HG03469 (cell line): Measurements from ENCODE around the gene SMIM43.
A peak's percentile ranks its signal among the peaks of the same experiment; 100 is the strongest.
"Not testable (repeated sequence)": the region's sequence is repeated elsewhere in the genome, so short reads cannot be mapped to it uniquely, and the experiment has no call there.

Source experiments
- ATAC-seq: cut with Tn5 transposase; IDR thresholded peaks from one replicate; pipeline ENCODE4 v1.9.1; 2021; ENCODE audit warnings: mild to moderate bottlenecking, moderate library complexity, moderate number of reproducible peaks; ENCODE audit not compliant: unreplicated experiment

Gene SMIM43

DNA sequence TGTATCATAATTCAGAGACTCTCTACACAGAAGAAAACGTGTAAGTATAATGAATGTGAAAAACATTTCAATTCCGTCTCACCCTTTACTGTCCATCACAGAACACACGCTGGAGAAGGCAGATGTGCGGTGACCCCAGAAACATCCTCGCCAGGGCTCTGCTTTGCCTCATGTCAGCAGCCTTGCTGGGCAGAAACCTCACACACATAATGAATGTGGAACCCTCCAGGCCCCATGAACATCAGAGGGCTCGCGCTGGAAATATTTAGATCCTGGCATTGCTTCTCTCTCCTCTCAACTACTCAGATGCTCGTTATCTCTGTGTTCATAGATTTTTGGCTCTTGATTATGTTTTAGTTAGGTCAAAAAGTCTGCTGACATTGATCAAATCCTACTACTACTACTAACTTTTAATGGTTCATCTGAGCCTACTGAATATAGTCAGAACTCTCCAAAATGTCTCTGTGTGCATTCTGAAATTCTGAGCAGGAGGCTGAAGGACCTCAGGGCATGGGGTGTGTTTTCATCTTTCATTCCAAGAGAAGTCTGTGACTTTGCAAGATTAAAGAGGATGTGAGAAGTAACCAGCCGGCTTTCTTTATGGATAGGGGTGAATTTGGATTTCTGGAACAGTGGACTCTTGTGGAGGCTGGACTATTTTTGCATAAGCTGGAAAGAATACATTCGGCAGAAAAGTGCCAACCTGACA lies 27.0 kb downstream of the SMIM43 start:
- no peak for ATAC-seq

DNA sequence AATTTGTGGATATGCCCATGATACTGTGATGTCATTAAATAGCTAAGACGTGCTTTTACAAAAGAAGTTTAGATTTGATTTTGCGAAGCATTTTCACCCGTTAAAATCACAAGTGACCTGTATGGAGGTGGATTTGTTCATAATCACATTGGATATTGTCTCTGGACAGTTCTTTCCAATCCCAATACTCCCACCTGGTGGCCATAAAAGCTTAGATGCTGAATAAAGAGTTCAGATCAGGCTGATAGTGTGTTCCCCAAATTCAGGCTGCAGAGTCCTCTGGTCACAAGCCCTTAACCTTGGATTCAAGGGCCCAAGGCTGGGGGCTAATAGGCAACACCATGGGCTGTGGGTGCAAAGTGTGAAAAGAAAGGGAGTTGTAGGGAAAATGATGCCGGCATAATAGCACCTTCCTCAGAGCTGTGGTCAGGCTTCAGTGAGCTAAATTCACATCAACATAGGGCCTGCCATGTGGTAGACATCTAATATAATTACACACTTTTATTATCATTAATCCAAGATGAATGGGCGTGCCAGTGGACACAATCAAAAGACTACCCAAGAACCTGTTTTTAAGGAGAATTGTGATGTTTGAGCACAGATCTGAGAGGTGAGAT lies 28.1 kb downstream of the SMIM43 start:
- no peak for ATAC-seq

DNA sequence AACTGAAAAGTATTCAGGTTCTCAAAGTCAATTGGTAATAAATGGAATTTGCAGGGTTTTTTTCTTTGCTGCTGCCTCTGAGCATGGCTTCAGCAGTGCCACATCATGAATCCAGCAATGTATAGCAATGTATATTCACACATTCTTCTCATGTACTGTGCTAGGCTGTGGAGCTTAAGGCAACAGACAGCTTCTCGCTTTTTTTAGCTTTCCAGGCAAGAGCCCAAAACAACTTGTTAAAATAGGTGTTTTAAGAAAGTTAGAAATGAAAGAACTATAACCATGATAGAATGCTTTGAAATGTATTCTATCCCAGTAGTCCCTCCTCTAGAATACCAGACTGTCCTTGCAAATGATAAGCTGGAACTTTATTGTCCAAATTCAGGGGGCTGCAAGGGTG lies 30.4 kb downstream of the SMIM43 start:
- ATAC-seq = no peak

DNA sequence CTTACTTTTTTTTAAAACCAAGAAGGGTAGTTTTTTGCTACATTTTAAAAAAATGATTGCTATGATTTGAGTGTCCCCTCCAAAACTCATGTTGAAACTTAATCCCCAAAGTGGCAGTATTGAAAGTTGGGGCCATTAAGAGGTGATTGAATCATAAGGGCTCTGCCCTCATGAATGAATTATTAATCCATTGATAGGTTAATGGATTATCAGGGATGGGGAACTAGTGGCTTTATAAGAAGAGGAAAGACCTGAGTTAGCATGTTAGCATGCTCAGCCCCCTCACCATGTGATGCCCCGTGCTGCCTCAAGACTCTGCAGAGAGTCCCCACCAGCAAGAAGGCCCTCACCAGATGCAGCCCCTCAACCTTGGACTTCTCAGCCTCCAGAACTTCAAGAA lies 31.0 kb downstream of the SMIM43 start:
- no peak for ATAC-seq

DNA sequence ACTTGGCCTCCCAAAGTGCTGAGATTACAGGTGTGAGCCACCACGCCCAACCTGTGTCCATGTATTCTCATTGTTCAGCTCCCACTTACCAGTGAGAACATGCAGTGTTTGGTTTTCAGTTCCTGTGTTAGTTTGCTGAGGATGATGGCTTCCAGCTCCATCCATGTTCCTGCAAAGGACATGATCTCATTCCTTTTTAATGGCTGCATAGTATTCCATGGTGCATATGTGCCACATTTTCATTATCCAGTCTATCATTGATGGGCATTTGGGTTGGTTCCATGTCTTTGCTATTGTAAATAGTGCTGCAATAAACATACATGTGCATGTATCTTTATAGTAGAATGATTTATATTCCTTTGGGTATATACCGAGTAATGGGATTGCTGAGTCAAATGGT lies 35.2 kb downstream of the SMIM43 start:
- not testable (repeated sequence) for ATAC-seq

GRCh38 chr4:121728798-121729226 lies 36.2 kb downstream of the SMIM43 start:
- ATAC-seq = no peak

DNA sequence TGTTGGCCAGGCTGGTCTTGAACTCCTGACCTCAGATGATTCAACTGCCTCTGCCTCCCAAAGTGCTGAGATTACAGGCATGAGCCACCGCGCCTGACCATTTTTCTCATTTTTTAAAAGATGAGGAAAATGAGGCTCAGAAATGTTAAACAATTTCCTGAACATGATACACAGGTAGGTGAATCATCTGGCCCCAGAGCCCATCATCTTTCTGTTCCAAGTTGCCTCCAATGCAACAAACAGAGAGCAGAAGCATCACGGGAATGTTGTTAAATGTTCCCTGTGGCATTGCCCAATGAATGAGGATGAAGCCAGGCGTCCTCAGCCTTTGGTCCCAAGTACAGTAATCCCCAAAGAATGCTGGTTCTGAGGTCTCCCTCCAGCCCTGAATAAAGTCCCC lies 36.9 kb downstream of the SMIM43 start:
- no peak for ATAC-seq

- peak; percentile 97 for ATAC-seq
These were observed 38.2 kb downstream of the SMIM43 start for GRCh38 chr4:121726642-121727268.

GRCh38 chr4:121724671-121725070 lies 40.3 kb downstream of the SMIM43 start:
- no peak for ATAC-seq

DNA sequence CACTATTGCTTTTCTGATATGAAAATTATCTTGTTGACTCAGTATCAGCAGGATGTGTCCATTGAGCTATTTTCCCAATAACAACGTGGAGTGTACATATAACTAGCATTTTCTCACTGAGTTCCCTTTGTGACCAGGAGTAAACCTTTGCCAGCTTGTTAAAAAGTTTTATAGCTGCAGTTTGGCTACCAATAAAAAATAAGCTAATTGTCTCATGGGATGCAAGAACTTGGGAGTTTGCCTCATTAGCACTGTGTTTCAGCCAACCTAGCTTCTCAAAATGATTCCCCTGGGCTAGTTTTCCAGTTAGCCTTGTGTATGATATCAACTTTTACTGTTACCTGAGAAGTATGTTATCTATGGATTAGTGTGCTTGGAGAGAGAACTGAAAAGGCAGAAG lies 43.3 kb downstream of the SMIM43 start:
- ATAC-seq = no peak

DNA sequence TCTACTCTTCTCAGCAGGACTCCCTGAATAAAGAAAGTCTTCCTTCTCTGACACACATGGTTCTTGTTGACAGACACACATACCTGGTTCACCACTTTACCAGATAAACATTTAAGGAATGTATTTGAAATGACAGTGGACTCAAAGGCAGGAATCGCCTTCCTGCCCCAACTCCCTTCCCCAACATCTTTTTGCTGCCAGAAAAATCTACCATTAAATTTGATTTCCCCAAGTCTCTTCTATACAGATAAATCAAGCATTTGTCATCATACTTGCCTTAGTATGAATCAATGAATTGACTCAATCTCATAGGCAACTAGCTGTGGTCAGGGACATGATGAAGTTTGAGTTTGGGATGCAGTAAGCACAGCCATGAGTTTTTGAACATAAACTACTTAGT lies 44.9 kb downstream of the SMIM43 start:
- ATAC-seq = no peak

DNA sequence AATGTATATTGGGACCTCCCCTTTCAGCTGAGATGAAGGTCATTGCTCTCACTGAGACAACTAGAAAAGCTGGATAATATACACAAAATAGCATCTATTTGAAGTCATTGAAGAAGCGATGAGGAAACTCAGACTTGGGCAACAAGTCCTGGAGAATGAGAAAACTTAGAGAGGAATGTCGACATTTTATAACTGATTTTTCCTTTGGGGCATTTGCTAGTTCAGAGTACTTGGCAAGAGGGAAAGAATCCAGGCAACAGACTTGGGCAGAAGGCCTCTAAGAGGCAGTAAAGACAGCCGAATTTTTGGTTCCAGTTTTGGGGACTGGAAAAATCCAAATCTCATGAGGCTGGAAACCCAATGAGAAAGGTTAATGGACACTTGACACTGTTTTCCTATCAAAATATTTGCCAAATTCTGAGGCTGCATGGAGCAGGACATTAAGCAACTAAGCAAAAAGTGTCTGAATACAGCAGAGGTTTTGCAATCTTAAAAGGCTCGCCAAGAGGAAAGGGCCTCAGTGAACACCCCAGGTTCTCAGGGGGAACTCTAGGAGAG lies 47.2 kb downstream of the SMIM43 start:
- no peak for ATAC-seq

GRCh38 chr4:121714548-121714947 lies 50.4 kb downstream of the SMIM43 start:
- no peak for ATAC-seq

- ATAC-seq = no peak
These were observed 52.2 kb downstream of the SMIM43 start for GRCh38 chr4:121712783-121713182.

DNA sequence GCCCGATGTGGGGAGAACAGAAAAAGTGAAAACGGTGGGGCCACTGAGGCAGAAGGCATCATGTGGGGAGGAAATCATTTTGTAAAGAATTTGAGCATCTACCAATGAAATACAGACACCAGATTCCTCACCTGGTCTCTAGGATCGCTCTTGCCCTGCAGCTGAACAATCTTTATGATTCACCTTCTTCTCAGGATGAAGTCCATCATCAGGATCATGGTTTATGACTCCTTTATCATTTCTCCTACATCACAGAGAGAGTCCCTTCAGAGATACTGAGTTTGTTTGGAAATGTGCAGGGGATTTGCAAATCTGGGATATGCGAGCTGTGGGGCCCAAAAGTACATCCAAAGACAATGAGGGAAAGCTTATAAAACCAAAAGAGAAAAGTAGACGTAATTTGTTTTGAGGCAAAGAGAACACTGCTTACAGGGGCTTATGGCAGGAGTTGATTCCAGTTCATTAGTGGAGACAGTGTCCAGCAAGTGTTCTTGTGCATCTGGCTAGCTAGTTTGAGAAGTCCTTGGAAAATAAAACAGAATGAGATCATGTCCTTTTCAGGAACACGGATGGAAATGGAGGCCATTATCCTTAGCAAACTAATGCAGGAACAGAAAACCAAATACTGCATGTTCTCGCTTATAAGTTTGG lies 52.8 kb downstream of the SMIM43 start:
- no peak for ATAC-seq

GRCh38 chr4:121711263-121712000 lies 53.5 kb downstream of the SMIM43 start:
- peak; percentile 82 for ATAC-seq

DNA sequence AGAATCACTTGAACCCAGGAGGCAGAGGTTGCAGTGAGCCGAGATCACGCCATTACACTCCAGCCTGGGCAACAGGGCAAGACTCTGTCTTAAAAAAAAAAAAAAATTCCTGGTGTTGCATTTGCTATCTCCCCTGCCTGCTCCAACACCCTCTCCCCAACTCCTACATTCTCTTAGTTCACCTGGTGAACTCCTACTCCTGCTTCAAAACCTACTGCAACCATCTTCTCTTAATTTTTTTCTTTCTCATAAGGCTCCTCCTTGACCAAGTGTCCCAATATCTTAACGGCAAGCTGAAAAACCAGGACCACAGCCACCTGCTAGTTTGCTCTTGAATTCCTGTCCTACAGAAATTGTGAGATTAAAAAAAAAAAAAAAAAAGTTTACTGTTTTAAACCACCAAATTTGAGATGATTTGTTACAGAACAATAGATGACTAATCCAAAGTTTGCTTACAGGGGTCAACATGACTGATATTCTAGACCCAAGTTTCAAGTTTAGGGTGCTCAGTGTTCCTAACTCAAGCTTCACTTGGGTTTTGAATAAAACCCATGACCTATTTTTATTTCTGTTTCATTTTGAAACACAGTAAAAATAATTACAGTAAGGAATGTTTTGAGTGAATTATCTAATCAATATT lies 55.1 kb downstream of the SMIM43 start:
- ATAC-seq = no peak
